Kidney epithelial cell (primary cell): Measurements from ENCODE around the gene SLC35E1. TPM values are rescaled to one million over a fixed set of nuclear protein-coding genes. Genes with fewer than 3 reads are reported as not detected.

Experiments used
- DNase-seq: peaks from one replicate; pipeline ENCODE4 v3.0.0-alpha.2; 2010; ENCODE audit warnings: low read depth
- H3K27me3 ChIP-seq: 2 replicates; pipeline ENCODE4 v1.6.0; 2011; ENCODE audit warnings: low read length; ENCODE audit not compliant: control insufficient read depth, insufficient read depth
- H3K36me3 ChIP-seq: 2 replicates; pipeline ENCODE4 v1.5.1; 2011; ENCODE audit warnings: low read length; ENCODE audit not compliant: control insufficient read depth, insufficient read depth
- H3K4me3 ChIP-seq: 2 replicates; pipeline ENCODE4 v1.5.1; 2011; ENCODE audit warnings: low read depth, mild to moderate bottlenecking, control low read depth, low read length
- total RNA-seq: library from RNA; depleted of rRNA; stranded (reverse); fragments of >200 nt; gene quantifications from 2 replicates; pipeline ENCODE4 v1.2.3, GENCODE V29; 2015
- TF ChIP-seq, protein P1 (sequence below): IDR thresholded peaks from 2 replicates; pipeline ENCODE4 v1.5.1; 2011; ENCODE audit warnings: mild to moderate bottlenecking, moderate library complexity, low read length, control low read depth, inconsistent platforms; ENCODE audit not compliant: insufficient read depth, poor library complexity, severe bottlenecking

Gene SLC35E1
- total RNA-seq, 1 donor from 2014 or later = 60.9 TPM

DNA sequence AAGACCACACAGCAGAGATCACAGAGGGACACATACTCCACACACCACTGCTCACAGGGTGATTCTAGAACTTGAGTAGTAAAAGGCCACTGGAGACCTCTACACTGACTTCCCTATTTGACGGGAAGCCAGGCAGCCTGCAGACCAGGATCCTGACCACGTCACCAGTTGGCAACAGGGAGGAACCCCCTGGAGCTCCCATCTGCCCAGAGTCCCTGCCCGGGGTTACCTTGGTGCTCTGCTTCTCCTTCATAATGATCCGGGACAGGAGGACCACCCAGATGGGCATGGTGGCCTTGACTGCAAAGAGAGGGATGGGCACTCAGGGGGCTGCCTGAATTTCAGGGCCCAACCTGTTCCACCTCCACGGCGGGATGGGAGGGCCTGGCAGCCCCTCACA lies 932 bp downstream of the SLC35E1 start:
- Histone ChIP-seq H3K4me3 (peak overlapping the region; percentile 94), H3K27me3 (no peaks in the 10 kb centered on the region), H3K36me3 (peaks cover 3% of the 10 kb centered on the region)
- DNase-seq = no peak
- TF ChIP-seq, protein P1, sequence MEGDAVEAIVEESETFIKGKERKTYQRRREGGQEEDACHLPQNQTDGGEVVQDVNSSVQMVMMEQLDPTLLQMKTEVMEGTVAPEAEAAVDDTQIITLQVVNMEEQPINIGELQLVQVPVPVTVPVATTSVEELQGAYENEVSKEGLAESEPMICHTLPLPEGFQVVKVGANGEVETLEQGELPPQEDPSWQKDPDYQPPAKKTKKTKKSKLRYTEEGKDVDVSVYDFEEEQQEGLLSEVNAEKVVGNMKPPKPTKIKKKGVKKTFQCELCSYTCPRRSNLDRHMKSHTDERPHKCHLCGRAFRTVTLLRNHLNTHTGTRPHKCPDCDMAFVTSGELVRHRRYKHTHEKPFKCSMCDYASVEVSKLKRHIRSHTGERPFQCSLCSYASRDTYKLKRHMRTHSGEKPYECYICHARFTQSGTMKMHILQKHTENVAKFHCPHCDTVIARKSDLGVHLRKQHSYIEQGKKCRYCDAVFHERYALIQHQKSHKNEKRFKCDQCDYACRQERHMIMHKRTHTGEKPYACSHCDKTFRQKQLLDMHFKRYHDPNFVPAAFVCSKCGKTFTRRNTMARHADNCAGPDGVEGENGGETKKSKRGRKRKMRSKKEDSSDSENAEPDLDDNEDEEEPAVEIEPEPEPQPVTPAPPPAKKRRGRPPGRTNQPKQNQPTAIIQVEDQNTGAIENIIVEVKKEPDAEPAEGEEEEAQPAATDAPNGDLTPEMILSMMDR = no peak

DNA sequence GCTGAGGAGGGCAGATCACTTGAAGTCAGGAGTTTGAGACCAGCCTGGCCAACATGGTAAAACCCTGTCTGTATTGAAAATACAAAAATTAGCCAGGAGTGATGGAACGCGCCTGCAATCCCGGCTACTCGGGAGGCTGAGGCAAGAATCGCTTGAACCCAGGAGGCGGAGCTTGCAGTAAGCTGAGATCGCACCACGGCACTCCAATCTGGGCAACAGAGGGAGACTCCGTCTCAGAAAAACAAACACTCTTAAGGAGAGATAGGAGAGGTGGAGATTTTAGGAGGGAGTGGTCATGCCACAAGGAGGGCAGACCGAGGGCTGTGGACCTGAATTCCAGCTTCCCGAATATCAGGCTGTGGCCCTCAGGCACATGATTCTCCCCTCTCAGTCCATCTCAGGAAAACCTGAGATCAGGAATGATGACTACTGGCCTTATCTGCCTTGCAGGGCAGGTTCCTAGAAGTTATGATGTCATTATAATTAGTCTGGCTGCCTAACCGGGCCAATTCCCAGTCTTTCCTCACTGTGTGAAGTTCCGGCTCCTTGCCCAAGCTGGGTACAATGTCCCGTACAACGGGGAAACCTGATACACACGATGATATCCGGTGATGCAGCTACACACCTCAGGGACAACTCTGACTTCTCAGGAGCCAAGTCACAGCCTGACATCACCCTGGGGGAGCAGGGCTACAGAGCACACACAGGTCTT lies 2.5 kb downstream of the SLC35E1 start:
- no peaks in the 10 kb centered on the region for H3K27me3 ChIP-seq
- no peak overlapping the region for H3K4me3 ChIP-seq
- TF ChIP-seq, protein P1 = no peak
- H3K36me3 ChIP-seq = peaks cover 3% of the 10 kb centered on the region
- no peak for DNase-seq

DNA sequence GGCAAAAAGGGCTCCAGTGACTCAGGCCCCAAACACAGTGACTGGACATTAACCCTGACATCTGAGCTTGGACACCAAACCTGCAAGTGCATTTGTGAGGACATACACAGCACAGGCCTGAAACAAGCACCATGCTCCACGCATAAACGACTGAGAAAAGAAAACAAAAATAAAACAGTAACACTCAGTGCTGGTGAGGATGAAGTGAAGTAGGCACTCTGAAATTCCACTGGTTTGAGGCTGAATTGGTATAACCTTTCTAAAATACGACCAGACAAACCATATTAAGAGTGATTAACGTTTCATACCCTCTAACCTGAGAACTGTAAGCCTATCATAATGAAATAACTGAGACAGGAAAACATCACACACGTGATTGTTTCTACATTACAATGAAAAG lies 5.5 kb downstream of the SLC35E1 start:
- TF ChIP-seq, protein P1 = no peak
- peaks cover 6% of the 10 kb centered on the region for H3K36me3 ChIP-seq
- DNase-seq = no peak
- H3K27me3 ChIP-seq = no peaks in the 10 kb centered on the region
- no peak overlapping the region for H3K4me3 ChIP-seq

DNA sequence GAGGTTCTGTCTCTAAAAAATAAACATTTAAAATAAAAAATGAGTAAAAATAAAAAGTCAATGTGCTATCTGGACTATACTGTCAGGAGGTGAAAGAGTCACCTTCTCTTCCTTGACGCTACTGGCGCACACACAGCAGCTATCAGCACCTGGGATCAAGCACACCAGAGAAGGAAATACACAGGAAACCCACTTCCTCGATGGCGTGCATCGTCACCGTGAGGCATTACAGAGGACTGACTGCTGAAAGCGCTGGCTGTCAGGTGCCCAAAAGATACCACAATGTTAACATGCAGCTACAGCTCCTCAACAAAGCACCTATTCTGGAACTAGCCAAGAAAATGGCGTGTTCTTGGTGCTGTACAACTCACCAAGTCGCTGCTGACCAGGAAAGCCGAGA lies 6.1 kb downstream of the SLC35E1 start:
- H3K4me3 ChIP-seq = no peak overlapping the region
- TF ChIP-seq, protein P1 = no peak

DNA sequence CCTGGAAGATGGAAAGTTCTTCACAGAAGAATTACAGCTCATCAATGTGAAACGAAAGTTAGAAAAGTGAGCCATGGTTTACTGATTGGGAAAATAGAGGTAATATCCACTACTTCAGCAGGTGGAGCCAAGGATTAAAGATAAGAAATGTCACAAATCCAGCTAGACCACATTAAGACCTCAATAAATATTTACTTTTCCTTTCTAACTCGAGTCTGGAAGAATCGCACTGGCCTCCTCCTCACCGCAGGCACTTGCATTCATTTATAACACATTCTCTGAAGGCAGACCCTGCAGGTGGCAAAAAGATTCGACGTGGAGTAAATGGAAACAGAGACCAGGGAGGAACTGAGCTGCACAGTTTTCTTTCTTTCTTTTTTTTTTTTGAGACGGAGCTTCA lies 7.4 kb downstream of the SLC35E1 start:
- Histone ChIP-seq H3K4me3 (no peak overlapping the region), H3K27me3 (no peaks in the 10 kb centered on the region), H3K36me3 (peaks cover 8% of the 10 kb centered on the region)
- DNase-seq = no peak
- TF ChIP-seq, protein P1 = no peak

More for the DNA sequence above, 6.1 kb downstream of the SLC35E1 start:
- DNase-seq = no peak
- H3K36me3 ChIP-seq = peaks cover 8% of the 10 kb centered on the region
- H3K27me3 ChIP-seq = no peaks in the 10 kb centered on the region

DNA sequence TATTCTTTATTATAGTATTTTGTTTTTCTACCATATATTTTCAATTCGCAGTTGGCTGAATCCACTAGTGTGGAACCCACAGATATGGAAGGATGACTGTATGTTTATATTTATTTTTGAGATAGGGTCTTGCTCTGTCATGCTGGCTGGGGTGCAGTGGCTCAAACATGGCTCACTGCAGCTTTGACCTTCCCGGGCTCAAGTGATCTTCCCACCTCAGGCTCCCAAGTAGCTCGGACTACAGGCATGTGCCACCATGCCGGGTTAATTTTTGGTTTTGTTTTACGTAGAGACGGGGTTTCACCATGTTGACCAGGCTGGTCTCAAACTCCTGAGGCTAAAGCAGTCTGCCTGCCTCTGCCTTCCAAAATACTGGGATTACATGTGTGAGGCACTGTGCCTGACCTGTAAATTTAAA lies 9.6 kb downstream of the SLC35E1 start:
- DNase-seq = no peak
- no peaks in the 10 kb centered on the region for H3K27me3 ChIP-seq
- peaks cover 7% of the 10 kb centered on the region for H3K36me3 ChIP-seq
- H3K4me3 ChIP-seq = no peak overlapping the region
- TF ChIP-seq, protein P1 = no peak
